Sigmoid colon (tissue), 7 donors: ENCODE data around the gene CCDC33. TPM values are rescaled to one million over a fixed set of nuclear protein-coding genes. Genes with fewer than 3 reads are reported as not detected.

ENCODE experiments used
- DNase-seq: peaks from one replicate; pipeline ENCODE4 v3.0.0-alpha.2; 2019
- H3K27ac ChIP-seq, 4 donors: fragments of 200-600 bp; sonication (generic); one replicate each; pipeline ENCODE4 v1.5.1; 2016 to 2019; ENCODE audit warnings: mild to moderate bottlenecking in 1 of 4
- H3K27me3 ChIP-seq, 3 donors: fragments of 200-600 bp; sonication (generic); one replicate each; pipeline ENCODE4 v1.5.1; 2019; ENCODE audit warnings: mild to moderate bottlenecking in 1 of 3
- H3K36me3 ChIP-seq, 4 donors: fragments of 200-600 bp; sonication (generic); one replicate each; pipeline ENCODE4 v1.5.1; 2016 to 2019
- H3K4me1 ChIP-seq, 4 donors: fragments of 200-600 bp; sonication (generic); one replicate each; pipeline ENCODE4 v1.5.1; 2017 to 2019
- H3K4me3 ChIP-seq, 4 donors: fragments of 200-600 bp; sonication (generic); one replicate each; pipeline ENCODE4 v1.5.1; 2017 to 2019; ENCODE audit warnings: mild to moderate bottlenecking in 2 of 4, moderate library complexity in 1 of 4
- H3K9me3 ChIP-seq, 4 donors: fragments of 200-600 bp in 3 of 4; sonication (generic) in 3 of 4; one replicate each; pipeline versions ENCODE4 v1.5.1 to v1.6.1; 2013 to 2019
- EP300 ChIP-seq, 4 donors: sonication (generic); formaldehyde crosslinking; IDR thresholded peaks; one replicate each; pipeline ENCODE4 v1.6.1; 2017; ENCODE audit warnings: antibody characterized with exemption in 4 of 4
- POLR2A ChIP-seq, 2 donors: fragments of 450-650 bp; IDR thresholded peaks; one replicate each; pipeline ENCODE4 v1.6.1; 2016; ENCODE audit warnings: antibody characterized with exemption in 2 of 2, mild to moderate bottlenecking in 2 of 2, moderate library complexity in 2 of 2
- POLR2AphosphoS5 ChIP-seq, 4 donors: sonication (generic); formaldehyde crosslinking; IDR thresholded peaks; one replicate each; pipeline ENCODE4 v1.6.1; 2017; ENCODE audit warnings: antibody characterized with exemption in 4 of 4
- WGBS, 2 donors: extraction: QIAGEN DNeasy Blood & Tissue Kit; methylation state at CpG; one replicate each; pipeline ENCODE4 v1.1.7; 2013; 5-methylcytosine and 5-hydroxymethylcytosine counted together
- intact Hi-C: fragments of 100-400 bp; cut with DNase I; formaldehyde crosslinking; loops from one replicate; pipeline ENCODE4 v1.15.1; 2023
- polyA plus RNA-seq, 3 donors: library from polyadenylated mRNA; stranded (reverse); fragments of 200-250 nt; gene quantifications; one replicate each; pipeline ENCODE4 v1.2.3, GENCODE V29; 2013
- total RNA-seq, 4 donors: library from RNA; depleted of rRNA; stranded (reverse); fragments of >200 nt; gene quantifications; one replicate each; pipeline ENCODE4 v1.1.0, GENCODE V29; 2016
- TF ChIP-seq, protein P1 (sequence below), 4 experiments: fragments of 450-650 bp in 3 of 4; fragments of 200-600 bp in 1 of 4; IDR thresholded peaks; one replicate each; pipeline ENCODE4 v1.5.1; 2016 to 2019; ENCODE audit warnings: antibody characterized with exemption in 4 of 4, mild to moderate bottlenecking in 3 of 4, moderate library complexity in 2 of 4
- donor health status: healthy with polysubstance abuse.
- donor health status: Bipolar disorder and iron deficiency.
- donor health status: healthy.

Gene CCDC33
- total and polyA plus RNA-seq, 7 donors, result 0.09 to 0.60 TPM; not detected in 5

DNA sequence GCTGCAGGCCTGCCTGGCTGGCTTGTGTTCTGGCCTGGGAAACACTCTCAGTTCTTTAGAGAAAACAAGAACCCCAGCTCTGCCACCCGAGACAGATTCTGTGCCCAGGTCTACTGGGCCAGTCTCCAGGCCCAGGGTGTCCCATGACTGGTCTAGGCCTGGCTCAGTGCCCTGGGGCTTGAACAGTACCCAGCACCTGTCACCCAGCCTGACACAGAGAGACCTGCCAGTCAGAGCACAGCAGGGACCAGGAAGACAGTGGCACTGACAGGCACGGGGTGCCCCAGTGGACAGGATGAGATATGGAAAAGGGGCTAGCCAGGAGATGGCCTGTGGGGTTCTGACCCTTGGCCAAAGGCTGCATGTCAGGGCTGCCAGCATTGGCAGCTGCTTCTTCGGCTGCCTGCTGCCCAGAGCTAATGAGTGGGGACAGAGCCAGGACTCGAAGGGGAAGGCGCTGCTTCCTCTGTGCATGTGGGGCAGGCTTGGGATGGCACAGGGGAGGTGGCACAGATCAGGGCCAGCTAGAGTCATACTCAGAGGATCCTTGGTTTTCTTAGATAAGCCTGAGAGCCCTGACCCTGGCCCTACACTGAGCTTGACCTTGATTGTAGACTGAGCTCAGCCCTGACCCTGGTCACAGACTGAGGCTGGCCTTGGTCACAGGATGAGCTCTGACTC, 15.1 kb downstream of the CCDC33 start:
- DNase-seq, result no peak
- WGBS, 2 donors, result 62 to 78% methylated on average over 5 of the region's 5 CpGs

DNA sequence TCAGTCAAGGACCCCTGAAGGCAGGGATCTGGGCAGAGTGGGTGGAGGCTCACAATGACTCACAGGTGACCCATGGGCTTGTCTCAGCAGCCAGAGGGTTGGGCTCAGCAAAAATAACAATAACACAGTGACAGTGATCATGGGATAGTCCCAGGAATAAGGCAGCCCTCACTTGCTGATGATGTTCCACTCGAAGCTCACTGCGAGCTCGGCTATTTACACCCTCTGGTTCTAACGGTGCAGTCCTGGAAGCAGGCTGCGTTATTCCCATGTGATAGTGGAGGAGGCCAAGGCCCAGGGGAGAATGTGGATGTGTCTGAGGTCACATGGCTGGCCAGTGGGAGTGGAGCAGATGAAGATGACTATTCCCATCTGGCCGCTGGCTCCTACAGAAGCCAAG, 16.2 kb downstream of the CCDC33 start:
- no peak overlapping the region for H3K4me3 ChIP-seq
- H3K9me3 ChIP-seq, result no peaks in the 10 kb centered on the region
- no peaks in the 10 kb centered on the region for H3K36me3 ChIP-seq
- peaks cover 0 to 5% (median 0%) of the 10 kb centered on the region in 3 donors for H3K27me3 ChIP-seq
- no peak for DNase-seq
- no peak overlapping the region for H3K27ac ChIP-seq
- intact Hi-C loops, result no loop called here
- no peaks in the 10 kb centered on the region for H3K4me1 ChIP-seq
- TF ChIP-seq EP300 (IDR thresholded peaks at IDR 0.05), result no peak
- TF ChIP-seq POLR2A (IDR thresholded peaks at IDR 0.05), result no peak
- TF ChIP-seq POLR2AphosphoS5 (IDR thresholded peaks at IDR 0.05), result no peak
- TF ChIP-seq, protein P1, sequence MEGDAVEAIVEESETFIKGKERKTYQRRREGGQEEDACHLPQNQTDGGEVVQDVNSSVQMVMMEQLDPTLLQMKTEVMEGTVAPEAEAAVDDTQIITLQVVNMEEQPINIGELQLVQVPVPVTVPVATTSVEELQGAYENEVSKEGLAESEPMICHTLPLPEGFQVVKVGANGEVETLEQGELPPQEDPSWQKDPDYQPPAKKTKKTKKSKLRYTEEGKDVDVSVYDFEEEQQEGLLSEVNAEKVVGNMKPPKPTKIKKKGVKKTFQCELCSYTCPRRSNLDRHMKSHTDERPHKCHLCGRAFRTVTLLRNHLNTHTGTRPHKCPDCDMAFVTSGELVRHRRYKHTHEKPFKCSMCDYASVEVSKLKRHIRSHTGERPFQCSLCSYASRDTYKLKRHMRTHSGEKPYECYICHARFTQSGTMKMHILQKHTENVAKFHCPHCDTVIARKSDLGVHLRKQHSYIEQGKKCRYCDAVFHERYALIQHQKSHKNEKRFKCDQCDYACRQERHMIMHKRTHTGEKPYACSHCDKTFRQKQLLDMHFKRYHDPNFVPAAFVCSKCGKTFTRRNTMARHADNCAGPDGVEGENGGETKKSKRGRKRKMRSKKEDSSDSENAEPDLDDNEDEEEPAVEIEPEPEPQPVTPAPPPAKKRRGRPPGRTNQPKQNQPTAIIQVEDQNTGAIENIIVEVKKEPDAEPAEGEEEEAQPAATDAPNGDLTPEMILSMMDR (IDR thresholded peaks at IDR 0.05), result no peak
- WGBS, 2 donors, result 74 to 80% methylated on average over 6 of the region's 6 CpGs

More for the DNA sequence above, 15.1 kb downstream of the CCDC33 start:
- Histone ChIP-seq H3K4me1 (no peaks in the 10 kb centered on the region), H3K4me3 (no peak overlapping the region), H3K27ac (no peak overlapping the region), H3K27me3 (peaks cover 0 to 11% (median 2%) of the 10 kb centered on the region in 3 donors), H3K9me3 (no peaks in the 10 kb centered on the region), H3K36me3 (no peaks in the 10 kb centered on the region)
- TF ChIP-seq EP300 (IDR thresholded peaks at IDR 0.05) (no peak), POLR2AphosphoS5 (IDR thresholded peaks at IDR 0.05) (no peak), POLR2A (IDR thresholded peaks at IDR 0.05) (no peak)
- TF ChIP-seq, protein P1 (IDR thresholded peaks at IDR 0.05), result no peak
- intact Hi-C loops, result no loop called here

DNA sequence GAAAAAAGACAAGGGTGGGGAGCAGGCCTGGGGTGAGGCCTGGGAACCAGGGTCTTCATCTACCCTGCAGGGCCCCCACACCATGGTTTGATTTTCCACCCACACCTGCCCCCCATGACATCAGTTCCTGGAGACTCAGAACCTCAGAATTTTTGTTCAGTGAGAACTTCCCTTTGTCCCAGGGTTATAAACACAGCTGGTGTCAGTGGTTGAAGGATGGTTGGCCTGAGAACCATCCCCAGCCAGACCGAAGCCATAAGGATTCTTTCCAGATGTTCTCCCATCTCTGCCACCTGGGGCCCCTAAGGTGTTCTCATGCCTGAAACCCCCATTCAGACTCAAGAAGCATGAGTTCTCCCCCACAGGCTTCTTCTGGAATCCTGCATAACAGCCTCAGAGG, 16.6 kb downstream of the CCDC33 start:
- Histone ChIP-seq H3K4me1 (no peaks in the 10 kb centered on the region), H3K27ac (no peak overlapping the region), H3K9me3 (no peaks in the 10 kb centered on the region), H3K36me3 (no peaks in the 10 kb centered on the region), H3K27me3 (peaks cover 0 to 6% (median 0%) of the 10 kb centered on the region in 3 donors), H3K4me3 (no peak overlapping the region)
- TF ChIP-seq, protein P1 (IDR thresholded peaks at IDR 0.05), result no peak
- TF ChIP-seq POLR2A (IDR thresholded peaks at IDR 0.05) (no peak), EP300 (IDR thresholded peaks at IDR 0.05) (no peak), POLR2AphosphoS5 (IDR thresholded peaks at IDR 0.05) (no peak)
- DNase-seq, result no peak
- intact Hi-C loops, result no loop called here
- WGBS, 2 donors, result 70 to 90% methylated on average over 1 of the region's 1 CpG

DNA sequence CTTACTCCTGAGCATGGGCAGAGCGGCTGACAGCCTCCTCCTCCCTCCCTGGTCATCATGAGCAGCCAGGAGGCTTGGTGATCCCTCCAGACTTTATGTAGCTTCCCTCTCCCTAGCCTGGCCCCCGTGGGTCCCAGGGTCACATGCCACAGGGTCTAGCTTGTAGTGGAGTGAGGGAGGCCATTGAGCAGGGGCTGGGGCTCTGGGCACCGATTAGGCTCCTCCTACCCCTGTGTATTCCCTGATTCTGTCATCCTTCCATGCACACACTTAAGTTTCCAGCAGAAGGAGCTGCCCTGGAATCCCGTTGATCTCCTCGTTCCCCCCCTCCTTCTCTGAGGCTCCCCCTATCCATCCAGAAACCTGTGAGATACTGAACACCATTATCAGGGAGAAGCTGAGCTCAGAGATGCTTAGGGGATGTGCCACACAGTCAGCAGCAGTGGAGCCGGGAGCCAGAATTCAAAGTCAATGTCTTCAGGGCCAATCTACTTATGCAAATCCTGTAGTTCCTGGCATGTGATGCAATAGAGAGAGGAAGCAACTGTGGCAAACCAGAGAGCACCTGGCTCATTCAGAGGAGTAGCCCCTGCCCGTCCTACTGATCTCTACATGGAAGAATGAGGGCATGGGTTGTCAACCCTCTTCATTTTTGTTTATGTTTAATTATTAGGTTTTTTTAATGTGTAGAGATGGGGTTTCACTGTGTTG, 17.2 kb downstream of the CCDC33 start:
- DNase-seq, result no peak
- TF ChIP-seq POLR2AphosphoS5 (IDR thresholded peaks at IDR 0.05), result no peak
- TF ChIP-seq, protein P1 (IDR thresholded peaks at IDR 0.05), result no peak
- TF ChIP-seq POLR2A (IDR thresholded peaks at IDR 0.05), result no peak
- no peak for TF ChIP-seq EP300 (IDR thresholded peaks at IDR 0.05)
- Histone ChIP-seq H3K36me3 (no peaks in the 10 kb centered on the region), H3K4me3 (no peak overlapping the region), H3K4me1 (no peaks in the 10 kb centered on the region), H3K27me3 (peaks cover 0 to 11% (median 0%) of the 10 kb centered on the region in 3 donors), H3K9me3 (no peaks in the 10 kb centered on the region), H3K27ac (no peak overlapping the region)
- intact Hi-C loops, result no loop called here
- WGBS, 2 donors, result 48 to 55% methylated on average over 7 of the region's 7 CpGs
